Forelimb muscle (tissue), 1 donor: ENCODE measurements around the gene CST8. TPM values are rescaled to one million over a fixed set of nuclear protein-coding genes. Genes with fewer than 3 reads are reported as not detected.

Source experiments
- DNase-seq: peaks from one replicate; pipeline ENCODE4 v3.0.0-alpha.2; 2013; ENCODE audit warnings: low read depth
- polyA plus RNA-seq: library from polyadenylated mRNA; unstranded; fragments of 120-200 nt; gene quantifications from one replicate; pipeline ENCODE4 v1.2.1, GENCODE V29; 2013; ENCODE audit not compliant: insufficient read length

CST8 gene
- polyA plus RNA-seq, 1 donor, result not detected

DNA sequence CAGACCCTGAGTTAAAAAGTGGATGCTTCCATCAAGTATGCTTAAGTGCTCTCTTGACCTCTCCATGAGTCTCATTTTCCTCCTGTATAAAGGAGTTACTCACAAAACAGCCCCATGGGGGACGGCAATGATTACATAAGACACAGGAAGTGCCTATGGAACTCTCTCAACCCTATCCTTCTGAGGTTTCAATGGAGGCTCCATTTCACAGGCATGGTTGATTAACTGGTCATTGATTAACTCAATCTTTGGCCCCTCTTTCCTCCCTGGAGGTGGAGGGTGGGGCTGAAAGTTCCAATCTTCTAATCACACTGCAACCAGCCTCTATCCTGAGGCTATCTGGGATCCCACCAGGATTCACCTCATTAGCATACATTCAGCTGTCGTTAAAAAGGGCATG, 29.3 kb downstream of the CST8 start:
- DNase-seq, result no peak

DNA sequence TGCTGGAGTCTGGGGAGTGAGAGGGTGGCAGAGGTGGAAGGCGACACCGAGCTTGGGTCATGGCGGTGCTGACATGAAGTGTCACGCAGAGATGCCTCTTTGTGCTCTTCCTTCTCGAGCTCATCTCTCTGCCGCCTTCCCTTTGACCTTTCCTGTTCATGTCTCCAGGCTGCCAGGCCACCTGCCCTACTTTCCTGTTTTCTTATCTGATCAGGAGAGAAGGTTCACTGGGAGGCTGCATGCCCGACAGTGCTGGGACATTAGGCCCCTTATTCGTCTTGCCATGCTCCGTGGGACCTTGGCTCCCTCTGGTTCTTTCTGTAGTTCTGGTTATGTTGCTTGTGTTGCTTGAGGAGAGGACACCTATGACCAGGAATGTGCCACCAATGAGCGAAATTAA, 33.2 kb downstream of the CST8 start:
- DNase-seq, result no peak

DNA sequence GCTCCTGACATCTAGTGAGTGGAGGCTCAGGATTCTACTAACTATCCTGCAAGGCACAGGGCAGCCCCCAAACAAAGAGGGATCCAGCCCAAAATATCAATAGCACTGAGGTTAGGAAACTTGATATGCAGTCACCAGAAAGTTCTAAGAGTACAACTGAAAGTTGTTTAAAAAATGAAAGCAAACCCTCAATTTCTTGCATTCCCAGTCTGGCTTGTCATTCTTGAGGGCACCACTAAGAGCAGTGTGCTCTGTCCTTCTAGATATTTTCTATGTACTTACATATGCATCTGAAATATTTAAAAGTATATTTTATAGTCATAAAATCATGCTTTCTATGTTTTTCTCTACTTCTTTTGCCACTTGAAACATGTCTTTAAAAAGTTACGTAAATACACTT, 35.9 kb downstream of the CST8 start:
- no peak for DNase-seq

DNA sequence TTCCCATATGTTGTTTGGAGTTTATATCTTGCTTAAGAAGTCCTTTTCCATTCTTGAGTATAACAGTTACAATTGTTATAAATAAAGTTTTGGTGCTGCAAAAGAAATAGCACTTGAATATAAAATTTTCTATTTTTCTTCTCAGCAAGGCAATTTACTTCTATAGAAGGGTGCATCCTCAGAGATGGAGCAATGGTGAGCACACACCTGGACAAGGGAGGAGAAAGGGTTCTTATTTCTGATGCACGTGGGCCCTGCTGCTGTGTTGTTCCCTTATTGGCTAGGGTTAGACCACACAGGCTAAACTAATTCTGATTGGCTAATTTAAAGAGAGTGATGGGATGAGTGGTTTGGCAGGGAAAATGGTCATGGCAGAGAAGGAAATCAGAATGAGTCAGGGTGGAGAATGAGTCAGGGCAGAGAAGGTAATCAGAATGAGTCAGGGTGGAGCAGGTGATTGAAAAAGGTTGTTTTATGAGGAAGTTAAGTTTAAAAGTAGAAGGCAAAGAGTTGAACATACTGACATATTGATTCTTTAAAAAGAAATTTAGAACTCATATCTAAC, 38.0 kb downstream of the CST8 start:
- DNase-seq, result no peak

DNA sequence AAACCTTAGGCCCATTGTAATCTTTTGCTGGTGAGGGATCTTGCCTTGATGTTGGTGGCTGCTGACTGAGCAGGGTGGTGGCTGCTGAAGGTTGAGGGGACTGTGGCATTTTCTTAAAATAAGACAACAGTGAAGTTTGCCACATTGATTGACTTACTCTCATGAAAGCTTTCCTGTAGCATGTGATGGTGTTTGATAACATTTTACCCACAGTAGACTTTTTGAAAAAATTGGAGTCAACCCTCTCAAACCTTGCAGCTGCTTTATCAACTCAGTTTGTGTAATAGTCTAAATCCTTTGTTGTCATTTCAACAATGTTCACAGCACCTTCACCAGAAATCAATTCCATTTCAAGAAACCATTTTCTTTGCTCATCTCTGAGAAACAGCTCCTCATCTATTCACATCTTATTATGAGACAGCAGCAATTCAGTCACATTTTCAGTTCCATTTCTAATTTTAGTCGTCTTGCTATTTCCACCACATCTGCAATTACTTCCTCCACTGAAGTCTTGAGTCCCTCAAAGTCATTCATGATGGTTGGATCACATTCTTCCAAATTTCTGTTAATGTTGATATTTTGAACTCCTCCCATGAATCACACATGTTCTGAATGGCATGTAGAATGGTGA, 40.1 kb downstream of the CST8 start:
- DNase-seq, result no peak

DNA sequence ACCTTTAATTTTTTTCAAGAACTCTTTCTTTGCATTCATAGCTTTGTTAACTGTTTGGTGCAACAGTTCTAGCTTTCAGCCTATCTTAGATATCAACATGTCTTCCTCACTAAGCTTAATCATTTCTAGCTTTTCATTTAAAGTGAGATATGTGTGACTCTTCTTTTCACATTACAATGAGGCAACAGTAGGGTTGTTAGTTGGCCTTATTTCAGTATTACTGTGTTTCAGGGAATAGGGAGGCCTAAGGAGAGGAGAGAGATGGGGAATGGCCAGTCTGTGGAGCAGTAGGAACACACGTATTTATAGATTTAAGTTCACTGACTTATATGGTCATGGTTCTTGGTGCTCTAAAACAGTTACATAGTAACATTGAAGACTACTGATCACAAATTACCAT, 41.6 kb downstream of the CST8 start:
- no peak for DNase-seq

DNA sequence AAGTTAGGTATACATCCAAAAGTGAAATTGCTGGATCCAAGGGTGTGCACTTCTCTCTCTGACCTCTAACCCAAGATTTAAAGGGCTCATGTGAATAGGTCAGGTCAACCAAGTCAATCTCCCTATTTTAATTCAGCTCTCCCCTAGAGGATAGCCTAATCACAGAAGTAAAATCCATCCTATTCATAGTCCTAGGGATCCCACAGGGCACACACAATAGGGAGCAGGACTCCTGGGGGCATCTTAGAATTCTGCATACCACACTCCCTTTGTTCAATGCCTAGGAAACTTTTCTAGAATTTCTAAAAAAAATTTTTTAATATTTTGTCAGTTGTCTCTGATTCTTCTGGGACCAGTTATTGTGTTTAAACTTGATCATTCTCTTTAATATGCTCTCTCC, 42.2 kb downstream of the CST8 start:
- DNase-seq, result no peak

DNA sequence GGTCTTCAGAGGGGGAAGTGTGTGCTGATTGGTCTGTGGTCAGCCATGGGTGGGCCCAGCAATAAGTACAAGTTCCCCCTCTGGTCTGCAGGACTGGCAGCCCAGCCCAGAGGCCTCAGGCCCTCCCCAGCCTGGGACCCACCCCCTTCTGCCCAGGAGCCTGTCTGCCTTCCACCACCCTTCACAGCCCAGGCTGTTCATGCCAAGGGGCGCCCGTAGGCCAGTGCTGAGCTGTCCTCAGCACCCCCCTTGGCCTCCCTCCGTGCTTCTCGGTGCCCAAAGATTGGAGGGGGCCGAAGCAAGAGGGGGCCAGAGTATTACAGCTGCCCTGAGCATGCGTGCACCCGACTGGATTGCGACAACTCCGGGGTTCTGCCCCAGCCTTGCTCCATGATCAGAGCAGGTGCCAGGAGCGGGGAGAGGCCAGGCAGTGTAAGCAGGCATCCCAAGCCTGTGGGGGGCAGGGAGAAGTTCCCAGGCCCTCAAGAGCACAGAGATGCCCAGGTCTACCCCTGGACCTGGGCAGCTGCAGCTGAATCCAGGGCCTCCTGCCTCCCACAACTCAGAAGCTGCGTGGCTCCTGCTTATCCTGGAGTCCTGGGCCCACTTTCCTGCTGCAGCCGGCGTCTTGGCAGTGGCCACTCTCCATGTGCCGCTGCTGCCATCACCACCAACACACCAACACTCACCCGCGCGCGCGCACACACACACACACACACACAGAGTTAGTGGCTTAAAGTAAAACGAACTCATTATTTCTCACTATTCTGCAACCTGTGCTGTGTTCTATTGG, 44.1 kb downstream of the CST8 start:
- DNase-seq, result no peak

DNA sequence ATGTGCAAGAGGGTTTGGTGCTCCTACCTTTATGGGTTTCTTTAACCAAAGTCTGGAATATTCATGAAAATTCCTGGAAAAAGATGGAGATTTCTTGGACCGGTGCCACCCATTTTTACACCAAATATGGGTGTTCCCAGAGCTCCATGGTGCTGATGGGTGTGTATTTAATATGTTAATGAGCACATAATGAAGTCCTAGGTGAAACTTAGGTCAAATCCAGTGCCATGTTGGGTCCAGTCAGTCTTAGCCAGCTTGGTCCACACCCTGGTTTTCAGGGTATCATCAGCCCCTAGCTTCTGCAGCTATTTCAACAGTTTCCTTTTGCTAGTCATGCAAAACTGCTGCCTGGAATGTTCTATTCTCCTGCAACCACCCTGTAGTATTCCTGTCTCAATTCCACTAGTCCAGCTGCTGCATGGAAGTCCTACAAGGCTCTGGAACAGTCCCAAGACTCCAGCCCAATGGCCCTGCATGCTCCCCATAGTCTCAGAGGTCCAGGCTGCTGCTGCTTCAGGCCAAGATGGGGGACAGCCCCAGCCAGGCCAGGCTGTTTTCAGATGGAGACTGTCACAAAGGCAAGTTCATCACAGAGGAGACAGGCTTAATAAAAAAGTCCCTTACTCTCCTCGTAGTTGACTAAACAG, 45.5 kb downstream of the CST8 start:
- no peak for DNase-seq

DNA sequence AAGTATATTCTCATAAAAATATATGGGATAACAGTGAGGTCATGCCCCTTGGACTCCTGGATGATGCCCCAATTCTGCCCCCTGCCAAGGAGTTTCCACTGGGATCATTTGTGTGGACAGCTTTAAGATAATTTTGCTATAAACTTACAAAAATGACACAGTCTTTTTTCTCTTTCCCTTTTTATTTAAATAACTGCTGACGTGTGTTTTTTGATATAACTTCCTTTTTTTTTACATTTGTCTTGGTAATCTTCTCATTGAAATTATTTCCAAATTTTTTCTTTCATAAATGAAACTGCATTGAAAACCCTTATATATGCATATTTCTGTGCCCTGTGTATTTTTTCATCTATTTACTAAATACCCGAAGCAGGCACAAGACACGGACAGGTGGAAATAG, 46.1 kb downstream of the CST8 start:
- no peak for DNase-seq

DNA sequence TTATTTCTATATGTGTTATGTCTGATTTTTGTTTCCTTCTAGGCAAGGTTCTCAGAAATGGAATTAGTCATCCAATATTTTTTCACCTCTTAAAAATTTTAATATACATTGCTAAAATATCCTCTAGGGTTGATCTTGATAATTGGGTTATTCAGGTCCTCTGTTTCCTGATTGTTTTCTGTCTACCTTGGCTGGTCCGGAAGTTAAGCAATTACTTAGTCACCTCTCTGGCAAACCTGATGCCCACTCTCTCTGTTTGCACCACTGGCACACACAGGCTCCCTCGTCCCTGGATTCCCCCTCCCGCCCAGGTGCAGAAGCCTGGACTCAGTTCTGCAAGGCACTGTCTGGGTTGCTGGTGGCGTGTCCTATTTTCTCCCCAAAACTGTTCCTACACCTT, 49.7 kb downstream of the CST8 start:
- no peak for DNase-seq

DNA sequence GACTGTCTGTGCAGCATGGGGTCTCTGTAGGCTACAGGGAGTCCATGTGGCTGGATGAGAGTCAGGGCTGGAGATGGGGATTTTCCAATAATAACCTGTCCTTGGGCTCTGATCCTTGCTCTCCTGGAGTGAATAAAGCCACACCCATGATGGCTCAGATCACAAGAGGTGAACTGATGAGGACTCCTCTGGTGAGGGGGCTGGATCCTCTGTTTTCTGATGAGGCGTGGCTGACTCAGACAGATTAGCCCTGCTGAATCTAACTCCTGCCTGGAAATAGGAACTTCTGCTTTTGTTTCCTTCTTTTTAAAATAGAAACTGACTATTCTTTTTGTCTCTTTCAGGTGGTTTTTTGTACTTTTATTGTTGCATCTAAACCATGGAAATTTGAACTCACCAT, 50.4 kb downstream of the CST8 start:
- no peak for DNase-seq

DNA sequence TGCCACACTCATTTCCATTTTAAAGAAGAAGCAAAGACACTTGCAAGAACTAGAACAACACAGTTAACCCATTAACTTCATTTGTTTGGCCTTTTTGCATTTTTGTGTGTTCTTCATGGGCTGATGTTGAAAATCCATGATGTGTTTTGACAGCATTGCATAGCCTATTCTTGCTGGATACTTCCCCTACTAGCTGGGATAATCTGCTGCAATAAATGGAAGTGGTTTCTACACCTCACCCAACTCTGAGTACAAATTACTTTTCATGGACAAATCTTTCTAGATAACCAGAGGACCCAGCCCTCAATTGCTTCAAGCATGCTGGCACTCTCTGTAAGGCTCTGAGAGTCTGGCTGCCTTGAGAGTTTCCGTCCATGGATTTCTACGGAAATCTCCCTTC, 50.9 kb downstream of the CST8 start:
- no peak for DNase-seq

DNA sequence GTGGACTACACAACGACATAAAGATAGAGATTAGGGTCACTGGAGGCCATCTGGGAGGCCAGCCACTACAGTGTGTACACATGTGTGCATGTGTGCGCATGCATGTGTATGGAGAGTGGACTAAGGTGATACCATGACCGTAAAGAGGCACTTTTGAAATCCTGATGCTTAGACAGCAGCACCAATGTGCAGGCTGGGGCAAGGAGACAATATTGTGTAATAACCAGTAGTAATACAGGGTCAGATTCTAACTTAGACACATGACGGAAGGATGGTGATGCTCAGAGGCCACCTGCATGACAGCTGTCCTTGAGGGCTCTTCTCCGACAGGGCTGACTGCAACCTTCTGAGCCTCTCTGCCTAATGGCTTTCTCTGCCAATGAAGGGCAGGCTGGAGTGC, 51.9 kb downstream of the CST8 start:
- DNase-seq, result no peak

DNA sequence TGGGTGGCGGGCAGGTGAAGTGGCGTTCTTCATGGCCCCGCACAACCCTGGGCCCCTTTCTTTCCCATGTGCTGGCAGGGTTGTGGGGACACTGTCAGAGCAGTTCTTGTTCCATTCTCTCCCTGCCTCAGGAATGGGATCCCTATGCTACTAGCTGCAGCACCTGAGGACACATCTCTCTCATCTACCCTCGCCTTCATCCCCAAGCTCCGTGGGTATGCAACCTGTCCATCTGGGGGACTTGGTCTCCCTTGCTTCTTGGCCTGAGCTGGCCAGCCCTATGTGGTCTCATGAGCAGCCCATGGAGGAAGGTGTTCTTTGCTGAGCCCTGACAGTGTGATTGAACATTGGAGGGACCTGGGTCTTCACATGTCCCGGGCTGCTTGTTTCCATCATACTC, 53.2 kb downstream of the CST8 start:
- no peak for DNase-seq

Other genes with a start within 250 kb of the CST8 start
- 10.5 TPM for gene NXT1, start 140.3 kb upstream of the CST8 start, polyA plus RNA-seq
- gene GZF1, start 128.9 kb upstream of the CST8 start, polyA plus RNA-seq, result 7.5 TPM
- 7.3 TPM for gene NAPB, start 69.6 kb upstream of the CST8 start, polyA plus RNA-seq
- not detected for gene CSTL1, start 51.4 kb upstream of the CST8 start, polyA plus RNA-seq
- gene CST11, start 38.2 kb upstream of the CST8 start, polyA plus RNA-seq, result not detected
- not detected for gene CST9L, start 77.4 kb downstream of the CST8 start, polyA plus RNA-seq
- not detected for gene CST9, start 114.8 kb downstream of the CST8 start, polyA plus RNA-seq
- 101 TPM for gene CST3, start 146.8 kb downstream of the CST8 start, polyA plus RNA-seq
- not detected for gene CST4, start 197.9 kb downstream of the CST8 start, polyA plus RNA-seq